Stimulated activated CD8-positive, alpha-beta memory T cell treated with anti-CD3 and anti-CD28 coated beads, Interleukin-12 subunit alpha, Interleukin-12 subunit beta, amount 100 ng/mL, for 1 hour (primary cell): ENCODE measurements around the gene GSDME.

Source experiments
- DNase-seq: peaks from one replicate; pipeline ENCODE4 v3.0.0-alpha.2; 2020; ENCODE audit warnings: low read depth

GSDME gene

DNA sequence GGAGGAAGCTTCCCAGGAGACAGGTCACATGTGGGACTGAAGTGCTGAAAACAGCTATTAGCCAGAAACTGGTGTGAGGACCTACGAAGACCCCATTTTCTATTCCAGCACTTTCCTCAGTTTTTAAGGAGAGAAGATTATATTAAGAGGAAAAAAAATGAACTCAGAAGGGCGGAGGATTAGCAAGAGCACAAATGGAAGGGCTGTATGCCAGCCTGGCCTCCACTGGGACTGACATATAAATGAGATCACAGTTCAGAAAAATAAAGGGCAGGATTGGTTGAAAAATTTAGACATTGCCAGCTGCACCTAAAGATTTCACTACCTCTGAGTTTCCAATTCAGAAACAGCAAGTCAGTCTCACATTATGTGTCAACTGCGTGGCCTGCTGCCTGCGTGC lies 53.0 kb downstream of the GSDME start:
- no peak for DNase-seq

DNA sequence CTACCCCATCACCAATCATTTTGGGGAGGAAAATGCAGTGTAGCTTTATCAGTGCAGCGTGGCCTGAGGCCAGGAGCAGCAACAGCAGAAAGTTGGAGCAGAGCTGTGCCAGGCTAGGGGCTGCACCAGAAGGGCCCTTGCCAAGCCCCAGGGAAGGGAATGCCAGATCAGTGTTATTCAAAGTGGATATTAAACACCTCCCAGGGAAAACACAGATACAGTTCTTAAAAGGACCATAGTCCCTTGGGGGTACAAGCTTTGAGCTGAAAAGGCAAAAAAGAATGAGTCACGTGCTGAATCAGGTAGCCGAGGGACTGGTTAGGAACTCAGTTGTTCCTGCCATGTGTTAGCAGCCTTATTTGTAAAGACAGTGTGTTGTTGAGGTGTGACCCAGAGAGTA lies 54.0 kb downstream of the GSDME start:
- no peak for DNase-seq

DNA sequence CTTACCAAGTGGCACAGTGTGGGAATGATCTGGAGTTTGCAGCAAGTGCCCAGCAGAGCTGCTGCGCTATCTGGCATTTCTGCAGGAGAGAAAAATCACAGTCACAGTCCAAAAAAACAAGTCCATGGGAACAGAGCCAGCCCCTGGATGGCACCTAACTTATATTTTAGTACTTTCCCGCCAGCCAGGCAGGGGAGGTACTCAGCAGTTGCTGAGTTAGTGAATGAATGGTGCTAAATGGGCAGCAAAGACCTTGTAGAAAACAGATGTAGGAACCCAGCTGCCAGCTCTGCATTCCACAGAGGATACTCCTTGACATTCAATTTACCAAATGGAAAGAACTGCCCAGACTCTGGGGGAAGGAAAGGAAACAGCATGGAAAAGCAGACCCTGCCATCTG lies 54.5 kb downstream of the GSDME start:
- DNase-seq, result no peak

- DNase-seq, result no peak
These were observed 55.7 kb downstream of the GSDME start for GRCh38 chr7:24701261-24702235.

DNA sequence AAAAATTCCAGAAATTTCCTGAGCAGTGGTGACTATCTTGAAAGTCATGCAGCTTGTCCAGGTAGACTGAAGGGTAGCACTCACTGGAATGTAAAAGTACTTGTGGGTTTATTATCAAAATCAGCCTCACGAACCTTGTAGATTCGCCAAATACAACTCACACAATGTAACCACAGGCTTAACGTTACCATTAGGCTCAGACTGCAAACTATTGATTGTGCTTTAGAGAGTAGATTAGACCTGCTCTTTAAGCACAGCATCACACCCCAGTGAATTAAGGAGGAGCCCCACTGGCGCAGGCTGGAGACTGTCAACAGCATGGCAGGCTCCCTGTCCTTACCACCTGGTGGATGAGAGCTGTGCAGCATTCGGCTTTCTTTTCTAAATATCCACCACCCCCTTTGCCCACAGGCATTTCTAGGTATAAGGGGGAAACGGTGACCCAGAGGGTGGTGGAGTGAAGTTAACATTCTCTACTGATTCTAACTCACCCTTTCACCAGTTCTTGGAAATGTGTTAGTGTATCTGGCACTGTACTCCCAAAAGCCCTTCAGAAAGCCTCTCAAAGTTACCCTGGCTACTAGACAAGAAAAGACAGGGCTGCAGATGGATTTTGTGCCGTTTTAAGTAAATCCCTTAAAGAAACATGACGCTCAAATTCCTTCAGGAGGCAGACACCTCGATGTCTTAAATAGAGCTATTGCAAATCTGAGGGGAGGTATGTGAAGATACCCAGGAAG lies 56.6 kb downstream of the GSDME start:
- DNase-seq, result no peak

DNA sequence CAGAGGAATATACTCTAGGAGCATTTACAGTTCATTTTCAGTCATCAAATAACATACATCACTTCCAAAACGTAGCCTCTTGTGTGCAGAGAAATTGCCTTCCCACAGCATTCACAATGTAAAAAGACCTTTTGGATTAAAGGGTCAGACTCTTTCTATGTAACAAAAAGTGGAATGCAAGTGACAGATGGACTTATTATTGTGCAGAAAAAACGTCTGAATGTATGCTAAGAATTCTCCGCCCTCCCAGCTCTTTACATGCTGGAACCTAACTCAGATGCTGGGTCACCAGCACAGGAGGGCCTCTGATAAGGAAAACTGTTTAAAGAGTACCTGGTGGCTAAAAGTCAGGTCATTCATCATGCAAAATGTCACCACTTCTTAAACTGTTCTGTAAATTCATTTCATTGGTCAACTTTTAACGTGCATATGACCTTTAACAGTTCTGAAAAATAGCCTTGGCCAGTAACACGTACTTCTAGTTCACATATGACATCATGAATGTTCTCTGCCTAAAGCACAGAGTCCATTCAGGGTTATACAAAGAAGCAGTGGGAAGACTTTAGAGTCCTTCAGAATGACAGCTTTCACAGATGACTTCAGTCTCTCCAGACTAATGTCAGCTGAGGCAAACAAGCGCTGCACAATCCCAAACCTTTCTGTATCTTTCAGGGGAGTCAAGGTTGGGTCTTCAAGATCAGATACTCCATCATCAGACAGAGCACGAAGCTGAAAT lies 58.6 kb downstream of the GSDME start:
- DNase-seq, result no peak

- no peak for DNase-seq
These were observed 59.8 kb downstream of the GSDME start for GRCh38 chr7:24697416-24697815.

DNA sequence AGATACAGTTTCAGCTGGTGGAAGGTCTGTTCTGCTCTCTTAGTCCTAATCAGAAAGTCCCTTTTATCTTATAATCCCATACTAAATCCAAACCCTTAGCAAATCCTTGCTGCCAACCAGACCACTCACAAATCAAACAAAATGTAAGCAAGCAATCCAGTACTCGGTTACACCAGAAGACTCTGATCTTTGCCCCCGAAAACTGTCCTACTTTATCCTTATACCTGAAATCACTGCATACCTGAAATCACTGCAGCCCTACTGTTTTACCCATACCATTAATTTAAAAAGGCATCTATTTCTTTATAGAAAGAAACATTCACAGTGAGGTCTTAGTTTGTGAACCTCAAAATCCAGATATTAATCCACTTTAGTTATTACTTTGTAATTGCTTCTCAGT lies 64.7 kb downstream of the GSDME start:
- DNase-seq, result no peak

GRCh38 chr7:24690251-24690650 lies 67.0 kb downstream of the GSDME start:
- DNase-seq, result no peak

- DNase-seq, result no peak
These were observed 71.6 kb downstream of the GSDME start for GRCh38 chr7:24685708-24686107.

DNA sequence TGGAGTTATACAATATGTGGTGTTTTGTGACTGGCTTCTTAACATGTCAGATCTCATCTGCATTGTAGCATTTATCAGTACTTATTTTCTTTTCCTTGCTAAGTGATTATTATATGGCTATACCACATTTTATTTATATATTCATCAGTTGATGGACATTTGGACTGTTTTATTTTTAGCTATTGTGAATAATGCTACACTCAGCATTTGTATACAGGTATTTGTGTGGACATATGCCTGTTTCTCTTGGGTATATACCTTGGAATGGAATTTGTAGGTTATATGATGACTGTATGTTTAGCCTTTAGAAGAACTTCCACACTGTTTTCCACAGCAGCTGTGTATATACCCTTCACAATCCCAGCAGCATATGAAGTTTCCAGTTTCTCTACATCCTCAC lies 86.5 kb downstream of the GSDME start:
- DNase-seq, result no peak

DNA sequence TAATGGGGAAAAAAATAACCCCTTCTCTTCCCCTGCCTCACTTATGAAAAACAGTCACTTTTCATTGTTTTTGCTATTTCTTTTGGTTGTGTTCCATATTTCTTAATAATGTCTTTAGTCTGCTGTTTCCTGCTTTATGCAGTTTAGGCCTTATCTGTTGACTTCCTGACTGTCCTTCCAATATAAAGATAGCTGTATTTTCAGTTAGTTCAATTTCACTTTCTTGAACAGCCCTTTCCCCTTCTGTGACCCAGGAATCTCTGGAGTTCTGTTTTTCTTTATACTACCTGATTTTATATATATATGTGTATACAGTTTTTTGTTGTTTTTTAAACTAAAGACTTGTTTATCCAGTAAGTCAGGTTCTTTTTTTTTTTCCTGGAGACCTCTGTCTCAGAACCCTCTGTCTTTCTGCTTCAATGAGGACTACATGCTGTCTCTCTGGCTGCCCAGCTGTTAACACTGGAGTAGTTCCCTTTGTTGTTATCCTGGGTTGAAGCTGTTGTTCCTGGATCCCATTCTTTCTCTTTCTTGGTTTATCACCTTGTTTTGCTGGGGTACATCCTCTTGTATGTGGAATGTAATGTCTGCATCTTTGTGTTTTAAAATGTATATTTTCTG lies 87.2 kb downstream of the GSDME start:
- no peak for DNase-seq

DNA sequence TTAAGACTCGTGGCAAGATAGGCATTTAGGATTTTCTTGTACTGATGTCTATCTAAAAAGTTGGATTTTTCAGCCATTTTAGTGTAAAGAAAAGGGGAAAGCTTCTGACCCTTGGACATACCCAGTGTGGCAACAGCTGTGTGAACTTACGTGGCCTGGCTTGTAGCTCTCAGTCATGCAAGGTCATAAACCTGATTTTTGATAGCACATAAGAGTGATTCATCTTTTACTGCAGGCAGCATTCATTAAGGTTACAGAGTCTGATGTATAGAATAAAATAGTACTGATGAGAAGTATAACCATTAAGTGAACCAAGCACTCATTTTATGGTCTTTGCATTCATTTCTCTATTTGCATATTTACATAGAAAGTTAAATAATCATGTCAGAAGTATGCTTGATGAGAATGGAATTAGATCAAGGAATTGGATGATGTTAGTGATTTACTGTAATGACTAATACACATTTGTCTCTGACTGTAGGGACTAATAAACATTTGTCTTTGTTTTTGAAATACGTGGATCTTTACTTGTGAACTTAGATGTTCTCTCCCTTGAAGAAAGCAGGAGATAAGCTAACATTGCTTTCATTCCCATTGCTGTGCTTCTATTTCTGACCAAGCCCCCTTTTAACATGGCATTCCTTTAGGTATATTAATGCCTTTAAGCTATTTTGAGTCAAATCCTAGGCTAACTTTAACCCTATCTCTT lies 88.2 kb downstream of the GSDME start:
- no peak for DNase-seq

GRCh38 chr7:24665564-24666294 lies 91.5 kb downstream of the GSDME start:
- peak; percentile 17 for DNase-seq

- no peak for DNase-seq
These were observed 96.7 kb downstream of the GSDME start for GRCh38 chr7:24660546-24660945.

- DNase-seq, result no peak
These were observed 97.8 kb downstream of the GSDME start for GRCh38 chr7:24659505-24659904.

- DNase-seq, result no peak
These were observed 99.3 kb downstream of the GSDME start for GRCh38 chr7:24657980-24658379.

DNA sequence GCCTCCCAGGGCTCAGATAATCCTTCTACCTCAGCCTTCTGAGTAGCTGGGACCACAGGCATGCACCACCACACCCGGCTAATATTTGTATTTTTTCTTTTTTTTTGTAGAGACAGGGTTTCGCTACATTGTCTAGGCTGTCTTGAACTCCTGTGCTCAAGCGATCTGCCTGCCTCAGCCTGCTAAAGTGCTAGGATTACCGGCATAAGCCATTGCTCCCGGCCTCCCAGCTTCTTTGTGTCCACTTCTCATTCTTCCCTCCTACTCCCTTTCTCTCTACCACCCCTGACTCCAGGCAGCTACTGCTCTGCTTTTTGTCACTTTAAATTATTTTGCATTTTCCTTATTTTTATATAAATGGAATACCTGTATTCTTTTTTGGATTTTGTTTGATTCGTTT lies 100.7 kb downstream of the GSDME start:
- DNase-seq, result no peak

- DNase-seq, result no peak
These were observed 103.0 kb downstream of the GSDME start for GRCh38 chr7:24654305-24654704.

DNA sequence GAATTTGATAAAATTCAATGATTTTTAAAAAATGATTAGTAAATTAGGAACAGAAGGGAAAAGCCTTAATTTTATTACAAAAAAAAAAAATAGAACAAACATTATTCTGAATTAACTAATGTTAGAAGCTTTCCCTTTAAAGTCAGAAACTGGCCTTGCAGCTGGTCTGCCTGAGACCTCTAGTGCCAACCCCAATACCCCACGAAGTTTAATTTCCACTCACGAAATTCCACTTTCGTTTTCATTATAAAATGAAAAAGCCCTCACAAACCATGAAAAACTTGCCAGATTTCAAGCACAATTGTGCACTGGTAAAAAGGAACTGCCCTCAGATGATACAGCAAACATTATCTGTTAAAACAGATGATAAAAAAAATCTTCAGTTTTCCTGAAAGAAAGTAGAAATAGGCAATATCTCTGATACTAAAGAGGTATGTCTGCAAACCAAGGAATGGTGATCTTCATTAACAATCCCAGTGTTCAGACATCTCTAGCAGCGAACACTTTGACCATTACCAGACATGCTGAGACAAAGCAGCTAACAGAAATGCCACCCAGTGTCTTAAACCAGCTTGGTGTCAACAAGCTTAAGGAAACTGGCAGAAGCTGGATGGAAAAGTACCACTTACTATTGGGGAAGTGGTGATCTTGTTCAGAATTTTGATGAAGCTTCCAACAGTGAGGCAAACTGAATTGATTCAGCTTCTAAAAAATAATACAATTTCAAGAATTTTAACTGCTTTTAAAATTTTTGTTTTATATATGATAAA lies 103.8 kb downstream of the GSDME start:
- no peak for DNase-seq
